IMR-90 (cell line): ENCODE measurements around the gene ANKFN1. TPM values are rescaled to one million over a fixed set of nuclear protein-coding genes. Genes with fewer than 3 reads are reported as not detected.

ENCODE experiments used
- ATAC-seq: fragments of 200-7000 bp; cut with Tn5 transposase; 2 replicates; pipeline ENCODE4 v1.9.1; 2020; ENCODE audit warnings: low read depth, mild to moderate bottlenecking, moderate library complexity
- BruUV-seq: library from RNA; stranded (reverse); fragments of 400-500 nt; replicated peaks from 2 replicates; lab custom pipeline; 2021; lab: Mats Ljungman, UMichigan
- CTCF ChIA-PET: fragments of 300-600 bp; formaldehyde crosslinking; extraction: SDS; loops from one replicate; lab custom pipeline; 2021; ENCODE audit warnings: antibody characterized with exemption; lab: Yijun Ruan, JAX
- POLR2A ChIA-PET: fragments of 300-600 bp; sonication (Branson Sonifier 250); formaldehyde crosslinking; loops from one replicate; lab custom pipeline; 2022; ENCODE audit warnings: antibody characterized with exemption; ENCODE audit not compliant: unreplicated experiment; lab: Charles Lee
- DNase-seq: peaks from one replicate; pipeline ENCODE4 v3.0.0; 2013
- H2AFZ ChIP-seq: replicated peaks from 2 replicates; pipeline ENCODE3; 2013; ENCODE audit warnings: low read length, mild to moderate bottlenecking; ENCODE audit not compliant: poor library complexity
- H2AK5ac ChIP-seq: 2 replicates; pipeline ENCODE4 v1.6.1; 2013; ENCODE audit warnings: low read depth, low read length, inconsistent platforms
- H2AK9ac ChIP-seq: replicated peaks from 2 replicates; pipeline ENCODE3; 2013; ENCODE audit warnings: mild to moderate bottlenecking, low read depth, low read length, moderate library complexity; ENCODE audit not compliant: poor library complexity
- H2BK120ac ChIP-seq: 2 replicates; pipeline ENCODE4 v1.6.1; 2013; ENCODE audit warnings: low read depth, low read length, inconsistent platforms
- H2BK15ac ChIP-seq: 3 replicates; pipeline ENCODE4 v1.6.1; 2013; ENCODE audit warnings: low read depth, low read length, inconsistent platforms
- H2BK20ac ChIP-seq: 2 replicates; pipeline ENCODE4 v1.6.1; 2013; ENCODE audit warnings: low read depth, mild to moderate bottlenecking, inconsistent platforms, low read length, moderate library complexity
- H2BK5ac ChIP-seq: 2 replicates; pipeline ENCODE4 v1.6.1; 2013; ENCODE audit warnings: mild to moderate bottlenecking, low read depth, low read length, inconsistent platforms; ENCODE audit not compliant: poor library complexity, severe bottlenecking
- H3K14ac ChIP-seq: replicated peaks from 2 replicates; pipeline ENCODE4 v1.6.1; 2013; ENCODE audit warnings: low read depth, low read length, inconsistent platforms
- H3K18ac ChIP-seq: 2 replicates; pipeline ENCODE4 v1.6.1; 2013; ENCODE audit warnings: low read depth, low read length, control low read depth
- H3K23ac ChIP-seq: 2 replicates; pipeline ENCODE4 v1.6.1; 2013; ENCODE audit warnings: low read depth, low read length, inconsistent platforms
- H3K27ac ChIP-seq: 2 replicates; pipeline ENCODE4 v1.5.1; 2013; ENCODE audit warnings: mild to moderate bottlenecking, control low read depth, low read length; ENCODE audit not compliant: insufficient read depth
- H3K27me3 ChIP-seq: 2 replicates; pipeline ENCODE4 v1.6.1; 2013; ENCODE audit warnings: low read length; ENCODE audit not compliant: control insufficient read depth, insufficient read depth
- H3K36me3 ChIP-seq: 2 replicates; pipeline ENCODE4 v1.6.1; 2013; ENCODE audit warnings: low read length, mixed read lengths; ENCODE audit not compliant: control insufficient read depth, insufficient read depth
- H3K4ac ChIP-seq: 2 replicates; pipeline ENCODE4 v1.6.1; 2013; ENCODE audit warnings: low read depth, low read length, inconsistent platforms
- H3K4me1 ChIP-seq: 2 replicates; pipeline ENCODE4 v1.6.1; 2013; ENCODE audit warnings: low read length, mixed read lengths; ENCODE audit not compliant: control insufficient read depth, insufficient read depth
- H3K4me2 ChIP-seq: 2 replicates; pipeline ENCODE4 v1.6.1; 2013; ENCODE audit warnings: low read depth, mild to moderate bottlenecking, control low read depth, low read length, moderate library complexity
- H3K4me3 ChIP-seq: 2 replicates; pipeline ENCODE4 v1.5.1; 2013; ENCODE audit warnings: low read depth, mild to moderate bottlenecking, control low read depth, low read length, moderate library complexity; ENCODE audit not compliant: insufficient read depth
- H3K56ac ChIP-seq: 2 replicates; pipeline ENCODE4 v1.6.1; 2013; ENCODE audit warnings: low read length, inconsistent platforms; ENCODE audit not compliant: insufficient read depth; ENCODE audit errors: extremely low read depth
- H3K79me1 ChIP-seq, 2 experiments: 2 replicates each; pipeline ENCODE4 v1.6.1; 2013; ENCODE audit warnings: low read length in 2 of 2, inconsistent platforms in 1 of 2, low read depth in 1 of 2
- H3K9ac ChIP-seq: 2 replicates; pipeline ENCODE4 v1.6.1; 2013; ENCODE audit warnings: low read depth, low read length, control low read depth
- H3K9me1 ChIP-seq: 2 replicates; pipeline ENCODE4 v1.6.1; 2013; ENCODE audit warnings: low read length, inconsistent platforms; ENCODE audit not compliant: insufficient read depth
- H3K9me3 ChIP-seq: 2 replicates; pipeline ENCODE4 v1.6.1; 2013; ENCODE audit warnings: low read length; ENCODE audit not compliant: control insufficient read depth, insufficient read depth
- H4K20me1 ChIP-seq: 2 replicates; pipeline ENCODE4 v1.6.1; 2013; ENCODE audit warnings: low read length, inconsistent platforms; ENCODE audit not compliant: insufficient read depth
- H4K5ac ChIP-seq: 2 replicates; pipeline ENCODE4 v1.6.1; 2013; ENCODE audit warnings: mild to moderate bottlenecking, low read depth, low read length, control low read depth
- H4K8ac ChIP-seq, 2 experiments: 2 replicates each; pipeline ENCODE4 v1.6.1; 2013; ENCODE audit warnings: low read depth in 2 of 2, low read length in 2 of 2, control low read depth in 1 of 2, inconsistent platforms in 1 of 2
- H4K91ac ChIP-seq: 2 replicates; pipeline ENCODE4 v1.6.1; 2013; ENCODE audit warnings: low read depth, low read length, inconsistent platforms; ENCODE audit not compliant: insufficient read depth
- BHLHE40 ChIP-seq: fragments of 150-350 bp; IDR thresholded peaks from 2 replicates; pipeline ENCODE4 v1.6.1; 2016; ENCODE audit warnings: mild to moderate bottlenecking, low read depth, low read length
- CEBPB ChIP-seq: IDR thresholded peaks from 2 replicates; pipeline ENCODE4 v1.6.1; 2012; ENCODE audit warnings: low read depth, low read length, improper control_type of control experiment
- CHD1 ChIP-seq: IDR thresholded peaks from 2 replicates; pipeline ENCODE4 v1.6.1; 2012; ENCODE audit warnings: low read depth, low read length, improper control_type of control experiment
- FOS ChIP-seq: fragments of 150-350 bp; IDR thresholded peaks from 2 replicates; pipeline ENCODE4 v1.6.1; 2016; ENCODE audit warnings: low read depth, low read length
- MAFK ChIP-seq: IDR thresholded peaks from 2 replicates; pipeline ENCODE4 v1.6.1; 2012; ENCODE audit warnings: low read depth, low read length, improper control_type of control experiment
- MAZ ChIP-seq: IDR thresholded peaks from 2 replicates; pipeline ENCODE4 v1.6.1; 2012; ENCODE audit warnings: low read depth, mild to moderate bottlenecking, low read length, improper control_type of control experiment, moderate library complexity, borderline replicate concordance
- MXI1 ChIP-seq: IDR thresholded peaks from 2 replicates; pipeline ENCODE4 v1.6.1; 2012; ENCODE audit warnings: low read depth, mild to moderate bottlenecking, low read length, moderate library complexity, borderline replicate concordance
- NFE2L2 ChIP-seq: fragments of 150-350 bp; IDR thresholded peaks from 2 replicates; pipeline ENCODE4 v1.6.1; 2016; ENCODE audit warnings: low read depth, mild to moderate bottlenecking, low read length
- POLR2A ChIP-seq: IDR thresholded peaks from 2 replicates; pipeline ENCODE4 v1.6.1; 2012; ENCODE audit warnings: mild to moderate bottlenecking, low read depth, low read length
- RAD21 ChIP-seq: IDR thresholded peaks from 2 replicates; pipeline ENCODE4 v1.6.1; 2012; ENCODE audit warnings: low read length, improper control_type of control experiment
- RCOR1 ChIP-seq: IDR thresholded peaks from 2 replicates; pipeline ENCODE4 v1.6.1; 2012; ENCODE audit warnings: mild to moderate bottlenecking, low read length, improper control_type of control experiment; ENCODE audit not compliant: insufficient replicate concordance
- RFX5 ChIP-seq: IDR thresholded peaks from 2 replicates; pipeline ENCODE4 v1.8.0; 2012; ENCODE audit warnings: low read depth, mild to moderate bottlenecking, low read length, moderate library complexity
- SMC3 ChIP-seq: fragments of 150-350 bp; IDR thresholded peaks from 2 replicates; pipeline ENCODE4 v1.6.1; 2016; ENCODE audit warnings: low read depth, mild to moderate bottlenecking, antibody characterized with exemption, low read length, moderate library complexity
- USF2 ChIP-seq: fragments of 150-350 bp; IDR thresholded peaks from 2 replicates; pipeline ENCODE4 v1.6.1; 2017; ENCODE audit warnings: mild to moderate bottlenecking, antibody characterized with exemption, low read length, low read depth
- whole genome bisulfite sequencing, 2 experiments: methylation state at CpG; one replicate each; pipeline versions ENCODE4 v1.1.5 to v1.1.7; 2013; ENCODE audit warnings: missing lambda C conversion rate in 2 of 2; ENCODE audit not compliant: insufficient read length in 1 of 2; ENCODE audit errors: extremely low coverage in 2 of 2; 5-methylcytosine and 5-hydroxymethylcytosine counted together
- dilution Hi-C: fragments of 300-500 bp; cut with HindIII; formaldehyde crosslinking; loops from one replicate; pipeline ENCODE4 v1.14.3; 2018; ENCODE audit warnings: low sequenced_read_pairs; ENCODE audit not compliant: unreplicated experiment
- in situ Hi-C: fragments of 300-500 bp; cut with MboI; formaldehyde crosslinking; loops from 3 replicates; pipeline ENCODE4 v1.14.3; 2019; ENCODE audit warnings: low sequenced_read_pairs, inconsistent platforms, mixed read lengths
- intact Hi-C: fragments of 100-400 bp; cut with micrococcal nuclease; formaldehyde crosslinking; loops from 2 replicates; pipeline ENCODE4 v1.10.0; 2022
- polyA plus RNA-seq, 3 experiments: library from polyadenylated mRNA; depleted of rRNA; stranded (reverse); fragments of >200 nt; gene quantifications; 2 replicates each; pipeline ENCODE4 v1.2.3, GENCODE V29; 2012; ENCODE audit warnings: low replicate concordance in 1 of 3
- total RNA-seq: library from RNA; depleted of rRNA; stranded (reverse); fragments of >200 nt; gene quantifications from 2 replicates; pipeline ENCODE4 v1.2.3, GENCODE V29; 2012
- TF ChIP-seq, protein P1 (sequence below): fragments of 150-350 bp; IDR thresholded peaks from 2 replicates; pipeline ENCODE4 v1.6.1; 2016; ENCODE audit warnings: low read depth, mild to moderate bottlenecking, low read length, moderate library complexity, borderline replicate concordance
- TF ChIP-seq, protein P2 (sequence below): conservative IDR thresholded peaks from 2 replicates; pipeline ENCODE4 v1.5.1; 2012; ENCODE audit warnings: mild to moderate bottlenecking, low read depth, low read length, improper control_type of control experiment

ANKFN1 gene
- total and polyA plus RNA-seq, 2 of the 4 experiments (the other 2 are of a cell fraction) = not detected

- DNase-seq (peak; percentile 7), ATAC-seq (no peak)
- in situ Hi-C loops = no loop called here
- BruUV-seq = no TSS peak
- Histone ChIP-seq H3K4me1 (no peaks in the 10 kb centered on the region), H3K4ac (no peak overlapping the region), H3K14ac (no peak overlapping the region), H3K79me1 (no peaks in the 10 kb centered on the region), H4K91ac (no peak overlapping the region), H2BK20ac (no peak overlapping the region), H3K27ac (no peak overlapping the region), H2BK15ac (no peak overlapping the region), H3K23ac (no peak overlapping the region), H3K4me2 (no peak overlapping the region), H4K8ac (no peak overlapping the region), H2AK5ac (no peak overlapping the region), H3K36me3 (no peaks in the 10 kb centered on the region), H3K9me3 (no peaks in the 10 kb centered on the region), H4K5ac (no peak overlapping the region), H3K27me3 (no peaks in the 10 kb centered on the region), H3K4me3 (no peak overlapping the region), H2BK120ac (no peak overlapping the region), H3K18ac (no peak overlapping the region), H3K9me1 (no peaks in the 10 kb centered on the region), H2BK5ac (no peak overlapping the region), H2AFZ (no peak overlapping the region), H3K9ac (no peak overlapping the region), H3K56ac (no peak overlapping the region), H4K20me1 (no peaks in the 10 kb centered on the region), H2AK9ac (no peak overlapping the region)
- dilution Hi-C loops = no loop called here
- POLR2A ChIA-PET = no interaction called here
- intact Hi-C loops = no loop called here
- WGBS, 2 experiments = 40% methylated on average over 5 of the region's 9 CpGs; no CpG with 5 or more reads in 1 of the 2 experiments
- CTCF ChIA-PET = no interaction called here
- TF ChIP-seq MAZ = no peak
- TF ChIP-seq CEBPB = no peak
- no peak for TF ChIP-seq CHD1
- no peak for TF ChIP-seq RAD21
- TF ChIP-seq SMC3 = no peak
- no peak for TF ChIP-seq FOS
- TF ChIP-seq, protein P1, sequence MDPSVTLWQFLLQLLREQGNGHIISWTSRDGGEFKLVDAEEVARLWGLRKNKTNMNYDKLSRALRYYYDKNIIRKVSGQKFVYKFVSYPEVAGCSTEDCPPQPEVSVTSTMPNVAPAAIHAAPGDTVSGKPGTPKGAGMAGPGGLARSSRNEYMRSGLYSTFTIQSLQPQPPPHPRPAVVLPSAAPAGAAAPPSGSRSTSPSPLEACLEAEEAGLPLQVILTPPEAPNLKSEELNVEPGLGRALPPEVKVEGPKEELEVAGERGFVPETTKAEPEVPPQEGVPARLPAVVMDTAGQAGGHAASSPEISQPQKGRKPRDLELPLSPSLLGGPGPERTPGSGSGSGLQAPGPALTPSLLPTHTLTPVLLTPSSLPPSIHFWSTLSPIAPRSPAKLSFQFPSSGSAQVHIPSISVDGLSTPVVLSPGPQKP = no peak
- no peak for TF ChIP-seq BHLHE40
- TF ChIP-seq NFE2L2 = no peak
- TF ChIP-seq, protein P2, sequence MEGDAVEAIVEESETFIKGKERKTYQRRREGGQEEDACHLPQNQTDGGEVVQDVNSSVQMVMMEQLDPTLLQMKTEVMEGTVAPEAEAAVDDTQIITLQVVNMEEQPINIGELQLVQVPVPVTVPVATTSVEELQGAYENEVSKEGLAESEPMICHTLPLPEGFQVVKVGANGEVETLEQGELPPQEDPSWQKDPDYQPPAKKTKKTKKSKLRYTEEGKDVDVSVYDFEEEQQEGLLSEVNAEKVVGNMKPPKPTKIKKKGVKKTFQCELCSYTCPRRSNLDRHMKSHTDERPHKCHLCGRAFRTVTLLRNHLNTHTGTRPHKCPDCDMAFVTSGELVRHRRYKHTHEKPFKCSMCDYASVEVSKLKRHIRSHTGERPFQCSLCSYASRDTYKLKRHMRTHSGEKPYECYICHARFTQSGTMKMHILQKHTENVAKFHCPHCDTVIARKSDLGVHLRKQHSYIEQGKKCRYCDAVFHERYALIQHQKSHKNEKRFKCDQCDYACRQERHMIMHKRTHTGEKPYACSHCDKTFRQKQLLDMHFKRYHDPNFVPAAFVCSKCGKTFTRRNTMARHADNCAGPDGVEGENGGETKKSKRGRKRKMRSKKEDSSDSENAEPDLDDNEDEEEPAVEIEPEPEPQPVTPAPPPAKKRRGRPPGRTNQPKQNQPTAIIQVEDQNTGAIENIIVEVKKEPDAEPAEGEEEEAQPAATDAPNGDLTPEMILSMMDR = no peak
- no peak for TF ChIP-seq RFX5
- TF ChIP-seq MXI1 = no peak
- no peak for TF ChIP-seq USF2
- TF ChIP-seq MAFK = no peak
- no peak for TF ChIP-seq RCOR1
- no peak for TF ChIP-seq POLR2A
Observed at GRCh38 chr17:56262803-56263202, 109.5 kb downstream of the ANKFN1 start.
